ENCODE results near the gene SGPP2. TPM values are rescaled to one million over a fixed set of nuclear protein-coding genes. Genes with fewer than 3 reads are reported as not detected.
A peak's percentile ranks its signal among the peaks of the same experiment; 100 is the strongest.

SGPP2 gene
- total and polyA plus RNA-seq, 12 donors: 0.17 to 33.7 (median 12.4) TPM

DNA sequence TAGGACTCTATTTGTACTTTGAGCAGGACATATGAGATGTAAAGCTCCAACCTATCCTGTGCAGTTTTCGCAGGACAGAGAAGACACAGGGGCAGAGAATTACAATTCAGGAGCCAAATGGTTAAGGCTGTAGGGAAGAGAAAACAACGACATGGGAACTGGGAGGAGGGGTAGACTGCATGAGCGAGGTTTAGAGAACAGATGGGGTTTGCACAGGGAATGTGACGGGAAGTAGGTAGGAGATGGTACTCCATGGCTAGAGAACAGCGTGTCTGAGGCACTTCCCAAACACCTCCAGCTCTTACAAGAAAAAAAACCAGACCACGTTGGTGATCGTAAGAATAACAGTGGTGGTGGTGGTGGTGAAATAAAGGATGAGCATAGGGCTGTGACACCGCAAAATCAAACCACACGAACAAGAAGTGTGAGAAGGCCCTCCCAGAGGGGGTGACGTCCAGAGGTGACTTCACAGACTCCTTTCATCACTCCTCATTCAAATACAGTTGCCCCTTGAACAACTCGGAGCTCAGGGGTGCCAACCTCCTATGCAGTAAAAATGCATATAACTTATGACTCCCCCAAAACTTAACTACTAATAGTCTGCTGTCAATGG is 138.9 kb downstream of the SGPP2 start:
- TF ChIP-seq, protein P1, sequence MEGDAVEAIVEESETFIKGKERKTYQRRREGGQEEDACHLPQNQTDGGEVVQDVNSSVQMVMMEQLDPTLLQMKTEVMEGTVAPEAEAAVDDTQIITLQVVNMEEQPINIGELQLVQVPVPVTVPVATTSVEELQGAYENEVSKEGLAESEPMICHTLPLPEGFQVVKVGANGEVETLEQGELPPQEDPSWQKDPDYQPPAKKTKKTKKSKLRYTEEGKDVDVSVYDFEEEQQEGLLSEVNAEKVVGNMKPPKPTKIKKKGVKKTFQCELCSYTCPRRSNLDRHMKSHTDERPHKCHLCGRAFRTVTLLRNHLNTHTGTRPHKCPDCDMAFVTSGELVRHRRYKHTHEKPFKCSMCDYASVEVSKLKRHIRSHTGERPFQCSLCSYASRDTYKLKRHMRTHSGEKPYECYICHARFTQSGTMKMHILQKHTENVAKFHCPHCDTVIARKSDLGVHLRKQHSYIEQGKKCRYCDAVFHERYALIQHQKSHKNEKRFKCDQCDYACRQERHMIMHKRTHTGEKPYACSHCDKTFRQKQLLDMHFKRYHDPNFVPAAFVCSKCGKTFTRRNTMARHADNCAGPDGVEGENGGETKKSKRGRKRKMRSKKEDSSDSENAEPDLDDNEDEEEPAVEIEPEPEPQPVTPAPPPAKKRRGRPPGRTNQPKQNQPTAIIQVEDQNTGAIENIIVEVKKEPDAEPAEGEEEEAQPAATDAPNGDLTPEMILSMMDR (IDR thresholded peaks at IDR 0.05): no peak
- no peak for TF ChIP-seq POLR2A (IDR thresholded peaks at IDR 0.05)
- Histone ChIP-seq H3K27me3 (no peaks in the 10 kb centered on the region), H3K4me3 (no peak overlapping the region), H3K27ac (no peak overlapping the region), H3K36me3 (replicated peaks in 1 of 2) (no peaks in the 10 kb centered on the region), H3K9me3 (replicated peaks in 1 of 3) (no peaks in the 10 kb centered on the region), H3K4me1 (replicated peaks in 1 of 2) (no peaks in the 10 kb centered on the region)
- intact Hi-C loops (cut with DNase I): loop anchor here (5.0 kb wide), 1 partner anchor 246 kb away; no protein-coding TSS in a partner anchor
- no peak for DNase-seq
- 69 to 75% (median 73%) methylated on average over 11 of the region's 11 CpGs for WGBS, 4 donors

DNA sequence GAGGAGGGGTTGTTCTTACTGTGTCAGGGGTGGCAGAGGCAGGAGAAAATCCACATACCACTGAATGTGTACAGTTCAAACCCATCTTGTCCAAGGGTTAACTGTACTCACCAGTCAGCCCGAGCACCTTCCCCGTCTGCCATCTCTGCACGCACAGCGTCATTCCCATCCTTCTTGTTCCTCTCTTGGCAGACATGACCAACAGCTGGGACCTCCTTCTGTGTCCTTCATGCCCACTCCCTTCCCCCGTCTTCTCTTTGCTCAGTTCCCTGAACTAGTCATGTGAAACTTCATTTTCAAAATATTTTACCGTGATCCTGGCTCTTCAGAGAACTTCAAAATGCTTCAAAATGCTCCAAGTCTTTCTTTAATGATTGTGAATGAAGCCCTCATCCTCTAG is 139.6 kb downstream of the SGPP2 start:
- Histone ChIP-seq H3K27ac (no peak overlapping the region), H3K27me3 (no peaks in the 10 kb centered on the region), H3K4me1 (replicated peaks in 1 of 2) (no peaks in the 10 kb centered on the region), H3K4me3 (no peak overlapping the region), H3K9me3 (replicated peaks in 1 of 3) (no peaks in the 10 kb centered on the region), H3K36me3 (replicated peaks in 1 of 2) (no peaks in the 10 kb centered on the region)
- intact Hi-C loops (cut with DNase I): loop anchor here (5.0 kb wide), 1 partner anchor 247 kb away; no protein-coding TSS in a partner anchor
- no peak for DNase-seq
- TF ChIP-seq POLR2A (IDR thresholded peaks at IDR 0.05): no peak
- 88 to 97% (median 89%) methylated on average over 6 of the region's 6 CpGs for WGBS, 4 donors

DNA sequence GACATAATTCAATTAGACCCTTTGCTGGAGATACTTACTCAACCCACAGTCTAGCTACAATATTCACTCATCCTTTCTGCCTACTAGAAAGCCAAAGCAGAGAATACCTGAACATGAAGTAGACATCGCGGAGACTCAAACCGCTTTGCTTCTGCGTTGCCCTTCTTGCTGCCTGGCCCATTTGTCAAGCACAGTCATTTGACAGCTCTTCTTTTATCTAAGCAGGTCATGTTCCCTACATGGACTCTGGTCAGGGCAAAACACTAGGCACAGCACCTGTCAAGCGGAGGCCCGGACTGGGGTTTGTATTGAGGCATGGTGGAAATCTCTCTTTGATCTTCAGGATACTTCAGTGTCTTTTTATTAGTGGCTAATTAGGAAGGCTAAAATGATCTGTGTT is 141.9 kb downstream of the SGPP2 start:
- no peak overlapping the region for H3K4me3 ChIP-seq
- peaks cover 0 to 2% of the 10 kb centered on the region in 2 donors for H3K4me1 ChIP-seq (replicated peaks in 1 of 2)
- H3K27me3 ChIP-seq: no peaks in the 10 kb centered on the region
- intact Hi-C loops (cut with DNase I): no loop called here
- WGBS, 4 donors: 93 to 98% (median 95%) methylated on average over 6 of the region's 6 CpGs
- peaks cover 0 to 4% of the 10 kb centered on the region in 2 donors for H3K36me3 ChIP-seq (replicated peaks in 1 of 2)
- H3K27ac ChIP-seq: no peak overlapping the region
- DNase-seq: no peak
- H3K9me3 ChIP-seq (replicated peaks in 1 of 3): no peaks in the 10 kb centered on the region
- no peak for TF ChIP-seq POLR2A (IDR thresholded peaks at IDR 0.05)
- TF ChIP-seq, protein P1 (IDR thresholded peaks at IDR 0.05): no peak

DNA sequence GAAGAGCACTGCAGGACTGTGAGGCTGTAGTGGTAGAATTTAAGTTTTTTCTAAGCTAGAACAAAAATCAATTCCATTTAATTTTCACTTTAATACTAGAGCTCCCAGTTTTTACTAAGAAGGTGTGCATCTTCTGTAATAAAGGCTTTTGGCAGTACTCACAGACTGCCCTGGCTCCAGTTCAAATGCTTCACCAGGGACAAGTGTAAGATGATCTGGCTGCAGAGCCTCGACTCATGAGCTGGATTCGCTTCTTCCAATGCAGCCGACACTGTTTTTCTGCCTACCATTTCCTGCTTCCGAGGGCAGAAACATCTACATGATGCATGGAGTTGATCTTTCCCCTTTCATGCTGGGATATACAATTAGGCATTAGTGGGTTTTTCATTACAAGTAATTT is 144.5 kb downstream of the SGPP2 start:
- peak; percentile 48 to 79 (median 70) for DNase-seq
- Histone ChIP-seq H3K36me3 (replicated peaks in 1 of 2) (peaks cover 0 to 9% of the 10 kb centered on the region in 2 donors), H3K9me3 (replicated peaks in 1 of 3) (no peaks in the 10 kb centered on the region), H3K27me3 (no peaks in the 10 kb centered on the region), H3K4me3 (no peak overlapping the region), H3K27ac (no peak overlapping the region), H3K4me1 (replicated peaks in 1 of 2) (peaks cover 16 to 19% of the 10 kb centered on the region in 2 donors)
- WGBS, 4 donors: 36 to 52% (median 40%) methylated on average over 4 of the region's 4 CpGs
- intact Hi-C loops (cut with DNase I): no loop called here
- TF ChIP-seq, protein P1 (IDR thresholded peaks at IDR 0.05): no peak
- TF ChIP-seq POLR2A (IDR thresholded peaks at IDR 0.05): no peak

DNA sequence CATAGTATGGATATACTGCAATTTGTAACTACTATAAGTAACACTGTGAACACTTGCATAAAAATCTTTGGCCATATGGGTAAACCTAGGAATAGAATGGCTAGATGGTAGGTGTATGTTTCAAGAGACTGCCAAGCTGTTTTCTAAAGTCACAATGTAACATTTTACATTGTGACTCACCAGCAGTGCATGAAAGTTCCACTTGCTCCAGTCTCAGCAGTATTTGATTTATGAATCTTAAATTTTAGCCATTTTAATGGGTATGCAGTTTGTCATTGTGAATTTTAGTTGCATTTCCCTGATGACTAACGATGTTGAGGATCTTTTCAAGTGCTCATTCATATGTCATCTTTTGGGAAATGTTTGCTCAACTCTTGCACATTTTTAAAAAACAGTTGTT is 145.5 kb downstream of the SGPP2 start:
- H3K4me1 ChIP-seq (replicated peaks in 1 of 2): peaks cover 16 to 19% of the 10 kb centered on the region in 2 donors
- no peaks in the 10 kb centered on the region for H3K9me3 ChIP-seq (replicated peaks in 1 of 3)
- DNase-seq: no peak
- WGBS, 4 donors: 47 to 68% (median 59%) methylated on average over 1 of the region's 1 CpG
- intact Hi-C loops (cut with DNase I): no loop called here
- no peak for TF ChIP-seq POLR2A (IDR thresholded peaks at IDR 0.05)
- TF ChIP-seq, protein P1 (IDR thresholded peaks at IDR 0.05): no peak
- H3K4me3 ChIP-seq: no peak overlapping the region
- H3K36me3 ChIP-seq (replicated peaks in 1 of 2): peaks cover 0 to 9% of the 10 kb centered on the region in 2 donors
- no peak overlapping the region for H3K27ac ChIP-seq
- no peaks in the 10 kb centered on the region for H3K27me3 ChIP-seq

All from adrenal gland (tissue), 12 donors.